ENCODE results near the gene AOX1. TPM values are rescaled to one million over a fixed set of nuclear protein-coding genes. Genes with fewer than 3 reads are reported as not detected.

Gene AOX1
- total RNA-seq, 1 experiment from 2014 or later = 3.5 TPM

GRCh38 chr2:200677721-200678532, 92.1 kb downstream of the AOX1 start:
- H3K79me2 ChIP-seq (ENCODE audit: insufficient read depth, low read length) = no peaks in the 10 kb centered on the region
- no peak for TF ChIP-seq CTCF (conservative IDR thresholded peaks at IDR 0.05)
- H2BK5ac ChIP-seq (ENCODE audit: insufficient read length, low read length) = no peak overlapping the region
- Mint-ChIP-seq H3K4me1 (peaks cover 0 to 4% of the 10 kb centered on the region in 2 experiments; a peak in 3 of 4 replicates), H3K4me3 (no peak overlapping the region), H3K36me3 (ENCODE audit: insufficient read depth in 1 of 3, low read depth in 3 of 3) (no peaks in the 10 kb centered on the region), H3K27ac (no peak overlapping the region), H3K9me3 (no peaks in the 10 kb centered on the region), H3K27me3 (ENCODE audit: low read depth) (peaks cover 4% of the 10 kb centered on the region; the same call in 1 of the 2 replicates)
- H2BK15ac ChIP-seq (ENCODE audit: low read depth, low read length) = no peak overlapping the region
- H4K8ac ChIP-seq (replicated peaks; ENCODE audit: insufficient read length, low read depth, low read length) = no peak overlapping the region
- no peak overlapping the region for H4K91ac ChIP-seq (ENCODE audit: insufficient read length, low read depth, low read length)
- no peaks in the 10 kb centered on the region for H3K9me3 ChIP-seq (ENCODE audit: control insufficient read depth, low read depth, low read length)
- no peak overlapping the region for H2BK20ac ChIP-seq (ENCODE audit: low read depth, low read length, poor library complexity, severe bottlenecking)
- no peaks in the 10 kb centered on the region for H3K79me1 ChIP-seq (ENCODE audit: insufficient read depth, low read depth, low read length, poor library complexity, severe bottlenecking)
- no CpG with 5 or more reads among the region's 11 CpGs for WGBS (ENCODE audit: extremely low coverage, insufficient read length, low lambda C conversion rate)
- no peak for DNase-seq
- H3K23me2 ChIP-seq (ENCODE audit: insufficient read length, low read depth, low read length, poor library complexity, severe bottlenecking) = no peaks in the 10 kb centered on the region
- H2BK120ac ChIP-seq (ENCODE audit: low read depth, low read length, poor library complexity, severe bottlenecking) = no peak overlapping the region
- no peaks in the 10 kb centered on the region for H3K27me3 ChIP-seq (ENCODE audit: insufficient read depth, low read length)
- H4K20me1 ChIP-seq (ENCODE audit: control insufficient read depth, insufficient read depth, insufficient read length) = no peaks in the 10 kb centered on the region
- no peak overlapping the region for H2AK5ac ChIP-seq (ENCODE audit: insufficient read length, low read length)
- no peak overlapping the region for H2BK12ac ChIP-seq (ENCODE audit: insufficient read length, low read depth, low read length)
- no peaks in the 10 kb centered on the region for H3K4me1 ChIP-seq (ENCODE audit: insufficient read depth, low read length)
- H2AFZ ChIP-seq (ENCODE audit: low read length) = no peak overlapping the region
- H3K4me2 ChIP-seq (ENCODE audit: insufficient read depth, insufficient read length, low read length) = no peak overlapping the region
- no peak overlapping the region for H3T11ph ChIP-seq (ENCODE audit: low read length)
- no peak overlapping the region for H3K4ac ChIP-seq (ENCODE audit: low read depth, low read length)
- H3K56ac ChIP-seq (ENCODE audit: insufficient read length, low read depth, low read length) = no peak overlapping the region
- H4K5ac ChIP-seq (ENCODE audit: insufficient read length, low read depth, low read length) = no peak overlapping the region
- H3K9ac ChIP-seq (ENCODE audit: extremely low read depth, insufficient read length, low read length) = no peak overlapping the region
- H3K14ac ChIP-seq (ENCODE audit: insufficient read depth, low read length) = no peak overlapping the region
- no peak overlapping the region for H3K27ac ChIP-seq (ENCODE audit: insufficient read length, low read depth, low read length)
- no peak overlapping the region for H3K23ac ChIP-seq (ENCODE audit: insufficient read length, low read depth, low read length)
- H3K18ac ChIP-seq (ENCODE audit: insufficient read length, low read depth, low read length) = no peak overlapping the region

All from H9 (cell line).